K562 (cell line): ENCODE measurements around the gene SNRNP200. TPM values are rescaled to one million over a fixed set of nuclear protein-coding genes. Genes with fewer than 3 reads are reported as not detected.
A peak's percentile ranks its signal among the peaks of the same experiment; 100 is the strongest.

Experiments
- ARNT ChIP-seq, 2 experiments: fragments of 450-650 bp; IDR thresholded peaks; 2 replicates each; pipeline ENCODE4 v1.6.1; 2016; ENCODE audit warnings: mild to moderate bottlenecking in 1 of 2
- ATF1 ChIP-seq, 2 experiments: fragments of 450-650 bp in 1 of 2; IDR thresholded peaks; 2 replicates each; pipeline ENCODE4 v1.6.1; 2016; ENCODE audit warnings: missing compliant biosample characterization in 1 of 2, missing genetic modification characterization in 1 of 2
- CBX1 ChIP-seq: sonication (generic); IDR thresholded peaks from 2 replicates; pipeline ENCODE4 v1.6.1; 2016; ENCODE audit warnings: antibody characterized with exemption, low read depth, mild to moderate bottlenecking
- HNRNPH1 ChIP-seq: fragments of 200-400 bp; formaldehyde crosslinking; optimal IDR thresholded peaks from 2 replicates; pipeline ENCODE3; 2017; ENCODE audit warnings: low read depth, mild to moderate bottlenecking, low read length, moderate library complexity
- NCOA2 ChIP-seq, 2 experiments: fragments of 450-650 bp; IDR thresholded peaks; 2 replicates each; pipeline ENCODE4 v1.6.1; 2018; ENCODE audit warnings: mild to moderate bottlenecking in 2 of 2, moderate library complexity in 1 of 2; ENCODE audit not compliant: partially characterized antibody in 2 of 2
- NFIX ChIP-seq: fragments of 250-450 bp; sonication (Bioruptor Pico); IDR thresholded peaks from 2 replicates; pipeline ENCODE4 v1.4.0; 2020; ENCODE audit warnings: low read depth, mild to moderate bottlenecking, moderate library complexity
- NR2C2 ChIP-seq, 2 experiments: fragments of 200-800 bp in 1 of 2; sonication (Bioruptor generic) in 1 of 2; sonication (generic) in 1 of 2; formaldehyde crosslinking in 1 of 2; IDR thresholded peaks; 2 replicates each; pipeline versions ENCODE4 v1.6.1 to v1.8.0; 2016 to 2022; ENCODE audit warnings: mild to moderate bottlenecking in 1 of 2, missing compliant biosample characterization in 1 of 2, missing genetic modification characterization in 1 of 2, missing genetic modification reagents in 1 of 2
- POLR2A ChIP-seq: fragments of 450-650 bp; conservative IDR thresholded peaks from 2 replicates; pipeline ENCODE4 v1.6.1; 2016
- TRIM24 ChIP-seq, 2 experiments: fragments of 450-650 bp; IDR thresholded peaks; 2 replicates each; pipeline ENCODE4 v1.6.1; 2016
- ZNF197 ChIP-seq: fragments of 200-800 bp; sonication (Bioruptor generic); IDR thresholded peaks from 2 replicates; pipeline ENCODE4 v1.6.1; 2016; ENCODE audit warnings: low read depth, missing genetic modification characterization, missing compliant biosample characterization
- ZNF212 ChIP-seq: fragments of 450-650 bp; formaldehyde crosslinking; IDR thresholded peaks from 2 replicates; pipeline ENCODE4 v1.4.0; 2020; ENCODE audit warnings: mild to moderate bottlenecking
- ZNF79 ChIP-seq: fragments of 250-450 bp; sonication (Bioruptor Pico); IDR thresholded peaks from 2 replicates; pipeline ENCODE4 v1.4.0; 2020; ENCODE audit warnings: low read depth, mild to moderate bottlenecking, moderate library complexity
- polyA plus RNA-seq, 8 experiments: library from polyadenylated mRNA; depleted of rRNA in 4 of 8; stranded (reverse) in 5 of 8; unstranded in 3 of 8; fragments of >200 nt; fragmentation: Nextera tagmentation in 2 of 8; fragmentation: Illumina TruSeq in 1 of 8; extraction: Ambion mirVana in 2 of 8; extraction: Trizol in 1 of 8; gene quantifications; 2 replicates each; pipeline versions ENCODE4 v1.2.1 to v1.2.3, GENCODE V29; 2011 to 2014; ENCODE audit warnings: inconsistent platforms in 1 of 8, missing spikeins in 1 of 8
- total RNA-seq, 7 experiments: library from RNA; depleted of rRNA in 6 of 7; stranded (reverse); fragments of >200 nt in 6 of 7; fragmentation: Illumina TruSeq in 2 of 7; extraction: Trizol in 2 of 7; gene quantifications; 2 replicates each; pipeline versions ENCODE4 v1.2.1 to v1.2.3, GENCODE V29; 2011 to 2021; ENCODE audit warnings: low replicate concordance in 1 of 7
- TF ChIP-seq, protein P1 (sequence below): fragments of 250-450 bp; sonication (Bioruptor Pico); IDR thresholded peaks from 2 replicates; pipeline ENCODE4 v1.4.0; 2020; ENCODE audit warnings: mild to moderate bottlenecking, moderate library complexity

The SNRNP200 gene
- total and polyA plus RNA-seq, 9 of the 15 experiments (the other 6 are each of a cell fraction or from before 2014, with no cell fraction given): 76.1 to 231 (median 155) TPM

DNA sequence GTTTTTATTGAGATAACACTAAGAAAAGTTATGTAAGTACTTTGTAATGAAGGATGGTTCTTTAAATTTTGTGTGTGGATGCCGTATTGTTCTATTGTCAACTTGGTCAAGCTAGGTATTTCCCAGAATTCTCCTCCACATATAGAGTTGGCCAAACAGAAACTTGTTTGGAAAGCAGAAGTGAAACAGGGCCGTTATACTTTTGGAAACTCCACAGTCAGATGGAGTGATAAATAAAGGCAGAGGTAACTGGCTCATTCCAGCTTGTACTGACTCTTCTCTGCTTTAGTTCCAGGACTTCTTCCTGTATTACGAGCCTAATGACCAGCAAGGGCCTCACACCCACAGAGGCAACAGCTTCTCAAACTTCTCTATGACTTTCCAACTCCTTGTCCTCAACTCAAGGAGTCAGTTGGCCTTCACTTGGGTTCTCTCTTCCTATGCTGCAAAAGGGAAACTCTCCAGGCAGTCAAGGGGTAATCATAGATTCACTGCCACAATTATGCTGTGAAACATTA, 80.3 kb downstream of the SNRNP200 start (continued):
- TF ChIP-seq, protein P1, sequence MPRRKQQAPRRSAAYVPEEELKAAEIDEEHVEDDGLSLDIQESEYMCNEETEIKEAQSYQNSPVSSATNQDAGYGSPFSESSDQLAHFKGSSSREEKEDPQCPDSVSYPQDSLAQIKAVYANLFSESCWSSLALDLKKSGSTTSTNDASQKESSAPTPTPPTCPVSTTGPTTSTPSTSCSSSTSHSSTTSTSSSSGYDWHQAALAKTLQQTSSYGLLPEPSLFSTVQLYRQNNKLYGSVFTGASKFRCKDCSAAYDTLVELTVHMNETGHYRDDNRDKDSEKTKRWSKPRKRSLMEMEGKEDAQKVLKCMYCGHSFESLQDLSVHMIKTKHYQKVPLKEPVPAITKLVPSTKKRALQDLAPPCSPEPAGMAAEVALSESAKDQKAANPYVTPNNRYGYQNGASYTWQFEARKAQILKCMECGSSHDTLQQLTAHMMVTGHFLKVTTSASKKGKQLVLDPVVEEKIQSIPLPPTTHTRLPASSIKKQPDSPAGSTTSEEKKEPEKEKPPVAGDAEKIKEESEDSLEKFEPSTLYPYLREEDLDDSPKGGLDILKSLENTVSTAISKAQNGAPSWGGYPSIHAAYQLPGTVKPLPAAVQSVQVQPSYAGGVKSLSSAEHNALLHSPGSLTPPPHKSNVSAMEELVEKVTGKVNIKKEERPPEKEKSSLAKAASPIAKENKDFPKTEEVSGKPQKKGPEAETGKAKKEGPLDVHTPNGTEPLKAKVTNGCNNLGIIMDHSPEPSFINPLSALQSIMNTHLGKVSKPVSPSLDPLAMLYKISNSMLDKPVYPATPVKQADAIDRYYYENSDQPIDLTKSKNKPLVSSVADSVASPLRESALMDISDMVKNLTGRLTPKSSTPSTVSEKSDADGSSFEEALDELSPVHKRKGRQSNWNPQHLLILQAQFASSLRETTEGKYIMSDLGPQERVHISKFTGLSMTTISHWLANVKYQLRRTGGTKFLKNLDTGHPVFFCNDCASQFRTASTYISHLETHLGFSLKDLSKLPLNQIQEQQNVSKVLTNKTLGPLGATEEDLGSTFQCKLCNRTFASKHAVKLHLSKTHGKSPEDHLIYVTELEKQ (CRISPR knock-in tag): peak; percentile 80
- TF ChIP-seq HNRNPH1 (no peak), CBX1 (no peak), ARNT (IDR thresholded peaks at IDR 0.05) (no peak), ZNF79 (0 out of 2 replicates have a peak, but pooled peaks have one; percentile 58), NR2C2 (CRISPR knock-in tag; IDR thresholded peaks at IDR 0.05) (no peak), NR2C2 (tag; IDR thresholded peaks at IDR 0.05) (peak; percentile 47; the same call in 1 of the 2 replicates), ZNF212 (CRISPR knock-in tag) (peak; percentile 32; the same call in 1 of the 2 replicates), TRIM24 (IDR thresholded peaks at IDR 0.05) (peak in 1 of 2 experiments; percentile 84; a peak in 2 of 4 replicates), ZNF197 (CRISPR knock-in tag) (0 out of 2 replicates have a peak, but pooled peaks have one; percentile 81), NCOA2 (IDR thresholded peaks at IDR 0.05; ENCODE audit: partially characterized antibody in 2 of 2) (no peak), NFIX (CRISPR knock-in tag) (no peak), ATF1 (CRISPR knock-in tag; IDR thresholded peaks at IDR 0.05) (no peak), ATF1 (tag; IDR thresholded peaks at IDR 0.05) (0 out of 2 replicates have a peak, but pooled peaks have one; percentile 22), POLR2A (no peak)

Other genes starting within 250 kb of the SNRNP200 start
Only the 7 nearest of the 10 such genes appear.
- gene ASTL, start 167.0 kb downstream of the SNRNP200 start, total RNA-seq (2014; rRNA removed): not detected in 2 replicates
- not detected in 2 replicates for gene ASTL, start 167.0 kb downstream of the SNRNP200 start, total RNA-seq (2014; rRNA removed; fragmentation: Illumina TruSeq; extraction: Trizol)
- not detected in 2 replicates for gene ASTL, start 167.0 kb downstream of the SNRNP200 start, total RNA-seq (2015; rRNA removed; fragmentation: Illumina TruSeq; extraction: Trizol)
- not detected in 2 replicates for gene ASTL, start 167.0 kb downstream of the SNRNP200 start, total RNA-seq (2021)
- not detected in 2 replicates for gene ASTL, start 167.0 kb downstream of the SNRNP200 start, polyA plus RNA-seq (2011; rRNA removed)
- gene ASTL, start 167.0 kb downstream of the SNRNP200 start, polyA plus RNA-seq (2014; fragmentation: Illumina TruSeq; extraction: Trizol): not detected in 2 replicates
- not detected for gene ASTL, start 167.0 kb downstream of the SNRNP200 start, polyA plus RNA-seq (2014; fragmentation: Nextera tagmentation; extraction: Ambion mirVana)
- gene ASTL, start 167.0 kb downstream of the SNRNP200 start, polyA plus RNA-seq (2014; rRNA removed): not detected in 2 replicates
- gene DUSP2, start 160.1 kb downstream of the SNRNP200 start, total RNA-seq (2014; rRNA removed): not detected in 2 replicates
- gene DUSP2, start 160.1 kb downstream of the SNRNP200 start, total RNA-seq (2014; rRNA removed; fragmentation: Illumina TruSeq; extraction: Trizol): not detected in 2 replicates
- not detected in 2 replicates for gene DUSP2, start 160.1 kb downstream of the SNRNP200 start, total RNA-seq (2015; rRNA removed; fragmentation: Illumina TruSeq; extraction: Trizol)
- gene DUSP2, start 160.1 kb downstream of the SNRNP200 start, total RNA-seq (2021): 0.18 and 0.42 TPM in 2 replicates
- 0.04 TPM in 1 of 2 replicates, not detected in the other for gene DUSP2, start 160.1 kb downstream of the SNRNP200 start, polyA plus RNA-seq (2011; rRNA removed)
- not detected in 2 replicates for gene DUSP2, start 160.1 kb downstream of the SNRNP200 start, polyA plus RNA-seq (2014; fragmentation: Illumina TruSeq; extraction: Trizol)
- gene DUSP2, start 160.1 kb downstream of the SNRNP200 start, polyA plus RNA-seq (2014; fragmentation: Nextera tagmentation; extraction: Ambion mirVana): not detected
- not detected in 2 replicates for gene DUSP2, start 160.1 kb downstream of the SNRNP200 start, polyA plus RNA-seq (2014; rRNA removed)
- gene STARD7, start 96.7 kb downstream of the SNRNP200 start, total RNA-seq (2014; rRNA removed): 147 and 306 TPM in 2 replicates
- 173 and 193 TPM in 2 replicates for gene STARD7, start 96.7 kb downstream of the SNRNP200 start, total RNA-seq (2014; rRNA removed; fragmentation: Illumina TruSeq; extraction: Trizol)
- 170 and 173 TPM in 2 replicates for gene STARD7, start 96.7 kb downstream of the SNRNP200 start, total RNA-seq (2015; rRNA removed; fragmentation: Illumina TruSeq; extraction: Trizol)
- gene STARD7, start 96.7 kb downstream of the SNRNP200 start, total RNA-seq (2021): 192 and 196 TPM in 2 replicates
- 95.3 and 108 TPM in 2 replicates for gene STARD7, start 96.7 kb downstream of the SNRNP200 start, polyA plus RNA-seq (2011; rRNA removed)
- gene STARD7, start 96.7 kb downstream of the SNRNP200 start, polyA plus RNA-seq (2014; fragmentation: Illumina TruSeq; extraction: Trizol): 136 and 145 TPM in 2 replicates
- gene STARD7, start 96.7 kb downstream of the SNRNP200 start, polyA plus RNA-seq (2014; fragmentation: Nextera tagmentation; extraction: Ambion mirVana): 100 to 1,000 TPM in 1 of 2 experiments, 10 to 100 TPM in 1; 90.9 to 140 TPM
- 103 and 122 TPM in 2 replicates for gene STARD7, start 96.7 kb downstream of the SNRNP200 start, polyA plus RNA-seq (2014; rRNA removed)
- 7.2 and 9.8 TPM in 2 replicates for gene TMEM127, start 39.5 kb downstream of the SNRNP200 start, total RNA-seq (2014; rRNA removed)
- 6.7 and 6.8 TPM in 2 replicates for gene TMEM127, start 39.5 kb downstream of the SNRNP200 start, total RNA-seq (2014; rRNA removed; fragmentation: Illumina TruSeq; extraction: Trizol)
- 10.3 and 10.7 TPM in 2 replicates for gene TMEM127, start 39.5 kb downstream of the SNRNP200 start, total RNA-seq (2015; rRNA removed; fragmentation: Illumina TruSeq; extraction: Trizol)
- gene TMEM127, start 39.5 kb downstream of the SNRNP200 start, total RNA-seq (2021): 18.6 and 20.0 TPM in 2 replicates
- gene TMEM127, start 39.5 kb downstream of the SNRNP200 start, polyA plus RNA-seq (2011; rRNA removed): 10.9 and 16.6 TPM in 2 replicates
- 16.6 and 17.4 TPM in 2 replicates for gene TMEM127, start 39.5 kb downstream of the SNRNP200 start, polyA plus RNA-seq (2014; fragmentation: Illumina TruSeq; extraction: Trizol)
- 1 to 10 TPM; 1.7 to 2.0 TPM for gene TMEM127, start 39.5 kb downstream of the SNRNP200 start, polyA plus RNA-seq (2014; fragmentation: Nextera tagmentation; extraction: Ambion mirVana)
- 9.9 and 10.8 TPM in 2 replicates for gene TMEM127, start 39.5 kb downstream of the SNRNP200 start, polyA plus RNA-seq (2014; rRNA removed)
- gene CIAO1, start 39.3 kb downstream of the SNRNP200 start, total RNA-seq (2014; rRNA removed): 121 and 182 TPM in 2 replicates
- gene CIAO1, start 39.3 kb downstream of the SNRNP200 start, total RNA-seq (2014; rRNA removed; fragmentation: Illumina TruSeq; extraction: Trizol): 64.7 and 78.7 TPM in 2 replicates
- 85.4 and 89.7 TPM in 2 replicates for gene CIAO1, start 39.3 kb downstream of the SNRNP200 start, total RNA-seq (2015; rRNA removed; fragmentation: Illumina TruSeq; extraction: Trizol)
- gene CIAO1, start 39.3 kb downstream of the SNRNP200 start, total RNA-seq (2021): 92.8 and 94.3 TPM in 2 replicates
- 102 and 122 TPM in 2 replicates for gene CIAO1, start 39.3 kb downstream of the SNRNP200 start, polyA plus RNA-seq (2011; rRNA removed)
- gene CIAO1, start 39.3 kb downstream of the SNRNP200 start, polyA plus RNA-seq (2014; fragmentation: Illumina TruSeq; extraction: Trizol): 94.2 and 104 TPM in 2 replicates
- gene CIAO1, start 39.3 kb downstream of the SNRNP200 start, polyA plus RNA-seq (2014; fragmentation: Nextera tagmentation; extraction: Ambion mirVana): 10 to 100 TPM; 11.4 to 19.2 TPM
- 145 and 156 TPM in 2 replicates for gene CIAO1, start 39.3 kb downstream of the SNRNP200 start, polyA plus RNA-seq (2014; rRNA removed)
- gene ITPRIPL1, start 19.8 kb upstream of the SNRNP200 start, total RNA-seq (2014; rRNA removed): 6.1 and 8.8 TPM in 2 replicates
- gene ITPRIPL1, start 19.8 kb upstream of the SNRNP200 start, total RNA-seq (2014; rRNA removed; fragmentation: Illumina TruSeq; extraction: Trizol): 5.9 and 6.4 TPM in 2 replicates
- 6.1 and 6.7 TPM in 2 replicates for gene ITPRIPL1, start 19.8 kb upstream of the SNRNP200 start, total RNA-seq (2015; rRNA removed; fragmentation: Illumina TruSeq; extraction: Trizol)
- gene ITPRIPL1, start 19.8 kb upstream of the SNRNP200 start, total RNA-seq (2021): 8.9 and 9.0 TPM in 2 replicates
- gene ITPRIPL1, start 19.8 kb upstream of the SNRNP200 start, polyA plus RNA-seq (2011; rRNA removed): 0.23 and 5.2 TPM in 2 replicates
- 6.4 and 8.1 TPM in 2 replicates for gene ITPRIPL1, start 19.8 kb upstream of the SNRNP200 start, polyA plus RNA-seq (2014; fragmentation: Illumina TruSeq; extraction: Trizol)
- gene ITPRIPL1, start 19.8 kb upstream of the SNRNP200 start, polyA plus RNA-seq (2014; fragmentation: Nextera tagmentation; extraction: Ambion mirVana): 1 to 10 TPM in 1 of 2 experiments, under 1 TPM in 1; 0.99 to 1.5 TPM
- gene ITPRIPL1, start 19.8 kb upstream of the SNRNP200 start, polyA plus RNA-seq (2014; rRNA removed): 5.8 and 6.5 TPM in 2 replicates
- 63.7 and 74.2 TPM in 2 replicates for gene NCAPH, start 30.2 kb upstream of the SNRNP200 start, total RNA-seq (2014; rRNA removed)
- 52.7 and 54.8 TPM in 2 replicates for gene NCAPH, start 30.2 kb upstream of the SNRNP200 start, total RNA-seq (2014; rRNA removed; fragmentation: Illumina TruSeq; extraction: Trizol)
- 58.2 and 61.0 TPM in 2 replicates for gene NCAPH, start 30.2 kb upstream of the SNRNP200 start, total RNA-seq (2015; rRNA removed; fragmentation: Illumina TruSeq; extraction: Trizol)
- 64.4 and 65.1 TPM in 2 replicates for gene NCAPH, start 30.2 kb upstream of the SNRNP200 start, total RNA-seq (2021)
- gene NCAPH, start 30.2 kb upstream of the SNRNP200 start, polyA plus RNA-seq (2011; rRNA removed): 68.0 and 76.0 TPM in 2 replicates
- gene NCAPH, start 30.2 kb upstream of the SNRNP200 start, polyA plus RNA-seq (2014; fragmentation: Illumina TruSeq; extraction: Trizol): 94.5 and 109 TPM in 2 replicates
- gene NCAPH, start 30.2 kb upstream of the SNRNP200 start, polyA plus RNA-seq (2014; fragmentation: Nextera tagmentation; extraction: Ambion mirVana): 10 to 100 TPM; 52.4 to 73.8 TPM
- 67.4 and 73.5 TPM in 2 replicates for gene NCAPH, start 30.2 kb upstream of the SNRNP200 start, polyA plus RNA-seq (2014; rRNA removed)